Central memory CD8-positive, alpha-beta T cell (primary cell): ENCODE measurements around the gene HMGB3.
A peak's percentile ranks its signal among the peaks of the same experiment; 100 is the strongest.

ENCODE experiments used
- ATAC-seq: fragments of 150-1000 bp; cut with Tn5 transposase; replicated peaks from 2 replicates; pipeline ENCODE4 v1.10.0; 2022; ENCODE audit warnings: mild to moderate bottlenecking, moderate FRiP score, moderate number of reproducible peaks; ENCODE audit not compliant: poor library complexity, severe bottlenecking; ENCODE audit errors: extremely low read depth
- DNase-seq, 2 donors: peaks; one replicate each; pipeline ENCODE4 v3.0.0; 2021; ENCODE audit warnings: low spot score in 2 of 2
- H3K27ac Mint-ChIP-seq: one replicate; pipeline ENCODE4 v1.8.0; 2022; ENCODE audit warnings: low read depth, mild to moderate bottlenecking, moderate library complexity, mixed read lengths
- H3K27me3 Mint-ChIP-seq: one replicate; pipeline ENCODE4 v1.8.0; 2022; ENCODE audit warnings: mixed read lengths
- H3K36me3 Mint-ChIP-seq: one replicate; pipeline ENCODE4 v1.8.0; 2022; ENCODE audit warnings: mild to moderate bottlenecking, moderate library complexity, mixed read lengths; ENCODE audit not compliant: insufficient read depth
- H3K4me1 Mint-ChIP-seq: one replicate; pipeline ENCODE4 v1.8.0; 2022; ENCODE audit warnings: mixed read lengths
- H3K4me3 Mint-ChIP-seq: one replicate; pipeline ENCODE4 v1.8.0; 2022; ENCODE audit warnings: mild to moderate bottlenecking, moderate library complexity, mixed read lengths
- H3K9me3 Mint-ChIP-seq: one replicate; pipeline ENCODE4 v1.8.0; 2022; ENCODE audit warnings: mixed read lengths

The HMGB3 gene

GRCh38 chrX:150982788-150983520 lies at the start of gene HMGB3:
HMGB3 (plus strand) TSS chrX:150983335; CDS start chrX:150985600, 2,265 bp downstream.
- Mint-ChIP-seq H3K9me3 (no peaks in the 10 kb centered on the region), H3K27ac (no peak within 1 kb of the TSS), H3K4me3 (peak within 1 kb of the TSS; percentile 62), H3K4me1 (no peaks in the 10 kb centered on the region), H3K27me3 (peaks cover 11% of the 10 kb centered on the region), H3K36me3 (peaks cover 2% of the 10 kb centered on the region)
- ATAC-seq (peak; percentile 92), DNase-seq (peak; percentile 27 to 54)

- Mint-ChIP-seq H3K4me1 (no peaks in the 10 kb centered on the region), H3K36me3 (no peaks in the 10 kb centered on the region), H3K4me3 (no peak overlapping the region), H3K27ac (no peak overlapping the region), H3K27me3 (peaks cover 13% of the 10 kb centered on the region), H3K9me3 (peaks cover 5% of the 10 kb centered on the region)
- DNase-seq = no peak
- no peak for ATAC-seq
These were observed 49.2 kb upstream of the HMGB3 start for GRCh38 chrX:150933945-150934350.

- Mint-ChIP-seq H3K4me1 (no peaks in the 10 kb centered on the region), H3K9me3 (peaks cover 5% of the 10 kb centered on the region), H3K36me3 (no peaks in the 10 kb centered on the region), H3K27ac (no peak overlapping the region), H3K4me3 (no peak overlapping the region), H3K27me3 (peaks cover 13% of the 10 kb centered on the region)
- DNase-seq (no peak), ATAC-seq (no peak)
These were observed 48.7 kb upstream of the HMGB3 start for GRCh38 chrX:150934453-150934852.

- ATAC-seq (no peak), DNase-seq (no peak)
- no peak overlapping the region for H3K27ac Mint-ChIP-seq
- peaks cover 13% of the 10 kb centered on the region for H3K27me3 Mint-ChIP-seq
- no peaks in the 10 kb centered on the region for H3K36me3 Mint-ChIP-seq
- H3K9me3 Mint-ChIP-seq = peaks cover 5% of the 10 kb centered on the region
- H3K4me3 Mint-ChIP-seq = no peak overlapping the region
- H3K4me1 Mint-ChIP-seq = no peaks in the 10 kb centered on the region
These were observed 47.7 kb upstream of the HMGB3 start for GRCh38 chrX:150935467-150935866.

- Mint-ChIP-seq H3K9me3 (peaks cover 5% of the 10 kb centered on the region), H3K4me1 (no peaks in the 10 kb centered on the region), H3K27me3 (peaks cover 20% of the 10 kb centered on the region), H3K36me3 (no peaks in the 10 kb centered on the region), H3K27ac (no peak overlapping the region), H3K4me3 (no peak overlapping the region)
- ATAC-seq (no peak), DNase-seq (no peak)
These were observed 46.6 kb upstream of the HMGB3 start for GRCh38 chrX:150936556-150936955.

- DNase-seq (no peak), ATAC-seq (no peak)
- H3K36me3 Mint-ChIP-seq = no peaks in the 10 kb centered on the region
- H3K4me1 Mint-ChIP-seq = no peaks in the 10 kb centered on the region
- peaks cover 7% of the 10 kb centered on the region for H3K27me3 Mint-ChIP-seq
- no peak overlapping the region for H3K4me3 Mint-ChIP-seq
- H3K27ac Mint-ChIP-seq = no peak overlapping the region
- H3K9me3 Mint-ChIP-seq = peaks cover 5% of the 10 kb centered on the region
These were observed 42.2 kb upstream of the HMGB3 start for GRCh38 chrX:150940844-150941495.

- H3K4me3 Mint-ChIP-seq = no peak overlapping the region
- peaks cover 7% of the 10 kb centered on the region for H3K27me3 Mint-ChIP-seq
- H3K4me1 Mint-ChIP-seq = no peaks in the 10 kb centered on the region
- H3K36me3 Mint-ChIP-seq = no peaks in the 10 kb centered on the region
- ATAC-seq (no peak), DNase-seq (no peak)
- H3K27ac Mint-ChIP-seq = no peak overlapping the region
- H3K9me3 Mint-ChIP-seq = peaks cover 5% of the 10 kb centered on the region
These were observed 41.6 kb upstream of the HMGB3 start for GRCh38 chrX:150941580-150941979.

- H3K27me3 Mint-ChIP-seq = peaks cover 17% of the 10 kb centered on the region
- no peaks in the 10 kb centered on the region for H3K4me1 Mint-ChIP-seq
- H3K4me3 Mint-ChIP-seq = no peak overlapping the region
- no peak overlapping the region for H3K27ac Mint-ChIP-seq
- H3K9me3 Mint-ChIP-seq = no peaks in the 10 kb centered on the region
- DNase-seq (no peak), ATAC-seq (no peak)
- peaks cover 2% of the 10 kb centered on the region for H3K36me3 Mint-ChIP-seq
These were observed 40.1 kb upstream of the HMGB3 start for GRCh38 chrX:150942942-150943594.

- H3K9me3 Mint-ChIP-seq = no peaks in the 10 kb centered on the region
- no peak overlapping the region for H3K4me3 Mint-ChIP-seq
- no peak for ATAC-seq
These were observed 38.9 kb upstream of the HMGB3 start for GRCh38 chrX:150944233-150944632.

GRCh38 chrX:150954951-150955350 lies 28.2 kb upstream of the HMGB3 start:
- Mint-ChIP-seq H3K4me1 (no peaks in the 10 kb centered on the region), H3K9me3 (no peaks in the 10 kb centered on the region), H3K27me3 (peaks cover 19% of the 10 kb centered on the region), H3K4me3 (no peak overlapping the region), H3K36me3 (peaks cover 4% of the 10 kb centered on the region), H3K27ac (no peak overlapping the region)
- ATAC-seq = no peak
- DNase-seq = no peak

More at GRCh38 chrX:150944233-150944632, 38.9 kb upstream of the HMGB3 start:
- Mint-ChIP-seq H3K27me3 (peaks cover 19% of the 10 kb centered on the region), H3K4me1 (no peaks in the 10 kb centered on the region), H3K27ac (no peak overlapping the region), H3K36me3 (peaks cover 3% of the 10 kb centered on the region)
- no peak for DNase-seq

GRCh38 chrX:150955590-150955989 lies 27.5 kb upstream of the HMGB3 start:
- Mint-ChIP-seq H3K4me3 (no peak overlapping the region), H3K36me3 (peaks cover 4% of the 10 kb centered on the region)

GRCh38 chrX:150958177-150958576 lies 25.0 kb upstream of the HMGB3 start:
- Mint-ChIP-seq H3K9me3 (no peaks in the 10 kb centered on the region), H3K4me1 (no peaks in the 10 kb centered on the region), H3K4me3 (no peak overlapping the region), H3K27ac (no peak overlapping the region), H3K27me3 (peaks cover 10% of the 10 kb centered on the region), H3K36me3 (peaks cover 4% of the 10 kb centered on the region)
- ATAC-seq (no peak), DNase-seq (no peak)

More at GRCh38 chrX:150955590-150955989, 27.5 kb upstream of the HMGB3 start:
- peaks cover 19% of the 10 kb centered on the region for H3K27me3 Mint-ChIP-seq
- H3K27ac Mint-ChIP-seq = no peak overlapping the region
- ATAC-seq (no peak), DNase-seq (no peak)
- H3K4me1 Mint-ChIP-seq = no peaks in the 10 kb centered on the region
- H3K9me3 Mint-ChIP-seq = no peaks in the 10 kb centered on the region

GRCh38 chrX:150959557-150959956 lies 23.6 kb upstream of the HMGB3 start:
- no peak for ATAC-seq
- Mint-ChIP-seq H3K27me3 (peaks cover 1% of the 10 kb centered on the region), H3K4me3 (no peak overlapping the region), H3K4me1 (no peaks in the 10 kb centered on the region), H3K36me3 (peaks cover 1% of the 10 kb centered on the region), H3K27ac (no peak overlapping the region), H3K9me3 (no peaks in the 10 kb centered on the region)
- no peak for DNase-seq
